B cell (primary cell): ENCODE results near the gene MYOCD. TPM values are rescaled to one million over a fixed set of nuclear protein-coding genes. Genes with fewer than 3 reads are reported as not detected.

Experiments used
- ATAC-seq: fragments of 200-7000 bp; cut with Tn5 transposase; one replicate; pipeline ENCODE4 v1.10.0; 2021; ENCODE audit warnings: low read depth, mild to moderate bottlenecking, moderate number of reproducible peaks, moderate library complexity
- CTCF ChIA-PET: fragments of 350-600 bp; sonication (Branson Sonifier 250); formaldehyde crosslinking; loops from one replicate; lab custom pipeline; 2021; ENCODE audit warnings: antibody characterized with exemption, inconsistent platforms; lab: Charles Lee
- POLR2A ChIA-PET: fragments of 350-600 bp; sonication (Branson Sonifier 250); formaldehyde crosslinking; loops from one replicate; lab custom pipeline; 2021; ENCODE audit warnings: antibody characterized with exemption; lab: Charles Lee
- DNase-seq: peaks from one replicate; pipeline ENCODE4 v3.0.0; 2013
- H2AFZ ChIP-seq: 2 replicates; pipeline ENCODE4 v1.6.1; 2012; ENCODE audit warnings: mild to moderate bottlenecking, low read depth, low read length; ENCODE audit not compliant: insufficient read depth, poor library complexity, severe bottlenecking
- H3K27ac ChIP-seq, 2 donors: 1 replicate in 1 of 2; 2 replicates in 1 of 2; pipeline ENCODE4 v1.5.1; 2012 to 2013; ENCODE audit warnings: low read length in 2 of 2, mild to moderate bottlenecking in 2 of 2, moderate library complexity in 1 of 2
- H3K27me3 ChIP-seq, 4 experiments: fragments of 200-600 bp in 1 of 4; sonication (generic) in 1 of 4; replicated peaks in 1 of 4; 1 replicate in 2 of 4; 2 replicates in 2 of 4; pipeline versions ENCODE4 v1.6.1 to v1.7.0; 2013 to 2016; ENCODE audit warnings: low read length in 3 of 4, mild to moderate bottlenecking in 2 of 4, mixed read lengths in 1 of 4, moderate library complexity in 1 of 4; ENCODE audit not compliant: insufficient read depth in 4 of 4, control insufficient read depth in 3 of 4; ENCODE audit errors: control extremely low read depth in 1 of 4
- H3K36me3 ChIP-seq, 2 experiments: replicated peaks in 1 of 2; 1 replicate in 1 of 2; 2 replicates in 1 of 2; pipeline versions ENCODE4 v1.6.1 to v1.7.1; 2013; ENCODE audit warnings: low read length in 1 of 2; ENCODE audit not compliant: insufficient read depth in 2 of 2, control insufficient read depth in 1 of 2; ENCODE audit errors: control extremely low read depth in 1 of 2, extremely low read depth in 1 of 2
- H3K4me1 ChIP-seq, 2 donors: fragments of 200-600 bp in 1 of 2; sonication (generic) in 1 of 2; 1 replicate in 1 of 2; 2 replicates in 1 of 2; pipeline versions ENCODE4 v1.5.1 to v1.6.1; 2013 to 2017; ENCODE audit warnings: low read length in 2 of 2; ENCODE audit not compliant: control insufficient read depth in 2 of 2, insufficient read depth in 2 of 2
- H3K4me2 ChIP-seq: replicated peaks from 2 replicates; pipeline ENCODE3; 2012; ENCODE audit warnings: mild to moderate bottlenecking, low read depth, low read length; ENCODE audit not compliant: poor library complexity, severe bottlenecking
- H3K4me3 ChIP-seq, 5 experiments: fragments of 200-600 bp in 1 of 5; sonication (generic) in 1 of 5; 1 replicate in 3 of 5; 2 replicates in 2 of 5; pipeline versions ENCODE4 v1.5.1 to v1.7.0; 2011 to 2016; ENCODE audit warnings: low read length in 4 of 5, mild to moderate bottlenecking in 4 of 5, low read depth in 2 of 5, control low read depth in 1 of 5, moderate library complexity in 1 of 5; ENCODE audit not compliant: insufficient read depth in 1 of 5; ENCODE audit errors: control extremely low read depth in 1 of 5, extremely low read depth in 1 of 5
- H3K79me2 ChIP-seq: fragments of 200-600 bp; sonication (generic); one replicate; pipeline ENCODE4 v1.6.0; 2016; ENCODE audit warnings: low read length; ENCODE audit not compliant: control insufficient read depth, insufficient read depth
- H3K9ac ChIP-seq: fragments of 200-600 bp; sonication (generic); 2 replicates; pipeline ENCODE4 v1.6.1; 2017; ENCODE audit warnings: mild to moderate bottlenecking, low read length, moderate library complexity
- H3K9me3 ChIP-seq, 3 donors: one replicate each; pipeline versions ENCODE4 v1.6.1 to v1.7.1; 2013; ENCODE audit warnings: low read length in 2 of 3; ENCODE audit not compliant: control insufficient read depth in 2 of 3, insufficient read depth in 1 of 3; ENCODE audit errors: control extremely low read depth in 1 of 3
- H4K20me1 ChIP-seq: 2 replicates; pipeline ENCODE4 v1.6.0; 2012; ENCODE audit warnings: mild to moderate bottlenecking, low read length; ENCODE audit not compliant: insufficient read depth, control insufficient read depth, poor library complexity, severe bottlenecking
- H3K27ac Mint-ChIP-seq: one replicate; pipeline ENCODE4 v1.8.0; 2021; ENCODE audit warnings: mixed read lengths
- H3K27me3 Mint-ChIP-seq: one replicate; pipeline ENCODE4 v1.8.0; 2021; ENCODE audit warnings: mixed read lengths
- H3K4me1 Mint-ChIP-seq: one replicate; pipeline ENCODE4 v1.8.0; 2021; ENCODE audit warnings: mixed read lengths
- H3K4me3 Mint-ChIP-seq: one replicate; pipeline ENCODE4 v1.8.0; 2021; ENCODE audit warnings: mixed read lengths
- H3K9me3 Mint-ChIP-seq: one replicate; pipeline ENCODE4 v1.8.0; 2022; ENCODE audit warnings: mixed read lengths; ENCODE audit not compliant: insufficient read depth
- EZH2 ChIP-seq: IDR thresholded peaks from 2 replicates; pipeline ENCODE4 v1.6.1; 2012; ENCODE audit warnings: borderline replicate concordance, low read depth, mild to moderate bottlenecking, moderate library complexity, low read length; ENCODE audit not compliant: insufficient read depth, poor library complexity, severe bottlenecking
- WGBS: methylation state at CpG from one replicate; pipeline ENCODE4 v1.1.5; 2013; ENCODE audit warnings: missing lambda C conversion rate; ENCODE audit not compliant: insufficient coverage; 5-methylcytosine and 5-hydroxymethylcytosine counted together
- intact Hi-C: fragments of 100-400 bp; cut with micrococcal nuclease; formaldehyde crosslinking; loops from one replicate; pipeline ENCODE4 v1.10.0; 2022
- polyA plus RNA-seq: library from polyadenylated mRNA; depleted of rRNA; stranded (reverse); fragments of >200 nt; gene quantifications from 2 replicates; pipeline ENCODE4 v1.2.3, GENCODE V29; 2012
- total RNA-seq, 2 donors: library from RNA; stranded (reverse); fragments of 120-200 nt in 1 of 2; gene quantifications; 1 replicate in 1 of 2; 2 replicates in 1 of 2; pipeline versions ENCODE4 v1.2.3 to v1.2.4, GENCODE V29; 2013 to 2022
- TF ChIP-seq, protein P1 (sequence below): fragments of 200-600 bp; IDR thresholded peaks from one replicate; pipeline ENCODE4 v1.8.0; 2022; ENCODE audit warnings: antibody characterized with exemption, mild to moderate bottlenecking

MYOCD gene
- total and polyA plus RNA-seq, 2 donors (not counting 1 experiment from before 2014, with no cell fraction given), result 0.32 TPM; not detected in 1

GRCh38 chr17:12732366-12732765, 66.7 kb downstream of the MYOCD start:
- no peak for TF ChIP-seq EZH2
- TF ChIP-seq, protein P1, sequence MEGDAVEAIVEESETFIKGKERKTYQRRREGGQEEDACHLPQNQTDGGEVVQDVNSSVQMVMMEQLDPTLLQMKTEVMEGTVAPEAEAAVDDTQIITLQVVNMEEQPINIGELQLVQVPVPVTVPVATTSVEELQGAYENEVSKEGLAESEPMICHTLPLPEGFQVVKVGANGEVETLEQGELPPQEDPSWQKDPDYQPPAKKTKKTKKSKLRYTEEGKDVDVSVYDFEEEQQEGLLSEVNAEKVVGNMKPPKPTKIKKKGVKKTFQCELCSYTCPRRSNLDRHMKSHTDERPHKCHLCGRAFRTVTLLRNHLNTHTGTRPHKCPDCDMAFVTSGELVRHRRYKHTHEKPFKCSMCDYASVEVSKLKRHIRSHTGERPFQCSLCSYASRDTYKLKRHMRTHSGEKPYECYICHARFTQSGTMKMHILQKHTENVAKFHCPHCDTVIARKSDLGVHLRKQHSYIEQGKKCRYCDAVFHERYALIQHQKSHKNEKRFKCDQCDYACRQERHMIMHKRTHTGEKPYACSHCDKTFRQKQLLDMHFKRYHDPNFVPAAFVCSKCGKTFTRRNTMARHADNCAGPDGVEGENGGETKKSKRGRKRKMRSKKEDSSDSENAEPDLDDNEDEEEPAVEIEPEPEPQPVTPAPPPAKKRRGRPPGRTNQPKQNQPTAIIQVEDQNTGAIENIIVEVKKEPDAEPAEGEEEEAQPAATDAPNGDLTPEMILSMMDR, result no peak
- H3K79me2 ChIP-seq, result no peaks in the 10 kb centered on the region
- H3K27ac ChIP-seq, result no peak overlapping the region
- H3K36me3 ChIP-seq, result no peaks in the 10 kb centered on the region
- H3K9me3 Mint-ChIP-seq, result no peaks in the 10 kb centered on the region
- H4K20me1 ChIP-seq, result no peaks in the 10 kb centered on the region
- H2AFZ ChIP-seq, result no peak overlapping the region
- 88% methylated on average over 5 of the region's 8 CpGs for WGBS
- peaks cover 0 to 4% (median 0%) of the 10 kb centered on the region in 3 donors for H3K9me3 ChIP-seq
- no peak overlapping the region for H3K9ac ChIP-seq
- peaks cover 8% of the 10 kb centered on the region for H3K27me3 Mint-ChIP-seq
- H3K4me1 Mint-ChIP-seq, result no peaks in the 10 kb centered on the region
- H3K4me1 ChIP-seq, result no peaks in the 10 kb centered on the region
- no peak overlapping the region for H3K4me2 ChIP-seq
- DNase-seq (no peak), ATAC-seq (no peak)
- ChIA-PET POLR2A (no interaction called here), CTCF (no interaction called here)
- no peaks in the 10 kb centered on the region for H3K27me3 ChIP-seq
- intact Hi-C loops, result no loop called here
- H3K27ac Mint-ChIP-seq, result no peak overlapping the region
- no peak overlapping the region for H3K4me3 ChIP-seq
- no peak overlapping the region for H3K4me3 Mint-ChIP-seq

GRCh38 chr17:12734926-12735325, 69.2 kb downstream of the MYOCD start:
- DNase-seq (no peak), ATAC-seq (no peak)
- H3K4me1 ChIP-seq, result no peaks in the 10 kb centered on the region
- Mint-ChIP-seq H3K4me1 (no peaks in the 10 kb centered on the region), H3K27me3 (peaks cover 8% of the 10 kb centered on the region), H3K9me3 (no peaks in the 10 kb centered on the region), H3K27ac (no peak overlapping the region), H3K4me3 (no peak overlapping the region)
- no peaks in the 10 kb centered on the region for H4K20me1 ChIP-seq
- no peak overlapping the region for H3K9ac ChIP-seq
- H3K27me3 ChIP-seq, result no peaks in the 10 kb centered on the region
- ChIA-PET POLR2A (no interaction called here), CTCF (interaction anchor here (0.7 kb wide), 1 partner anchor 1103 kb away, joined by 3 read pairs; no protein-coding TSS in a partner anchor)
- H3K79me2 ChIP-seq, result no peaks in the 10 kb centered on the region
- H3K4me2 ChIP-seq, result no peak overlapping the region
- no peak overlapping the region for H2AFZ ChIP-seq
- 100% methylated on average over 1 of the region's 7 CpGs for WGBS
- TF ChIP-seq, protein P1, result no peak
- TF ChIP-seq EZH2, result no peak
- no peak overlapping the region for H3K4me3 ChIP-seq
- H3K9me3 ChIP-seq, result peaks cover 0 to 7% (median 0%) of the 10 kb centered on the region in 3 donors
- intact Hi-C loops, result no loop called here
- H3K27ac ChIP-seq, result no peak overlapping the region
- H3K36me3 ChIP-seq, result no peaks in the 10 kb centered on the region
